Stimulated activated CD4-positive, alpha-beta T cell treated with anti-CD3 and anti-CD28 coated beads, Interleukin-15, amount 100 ng/mL, for 48 hours (primary cell): Measurements from ENCODE around the gene TUBA3D.
A peak's percentile ranks its signal among the peaks of the same experiment; 100 is the strongest.
"Not testable (repeated sequence)": the region's sequence is repeated elsewhere in the genome, so short reads cannot be mapped to it uniquely, and the experiment has no call there.

Experiments
- DNase-seq, 2 donors: peaks; one replicate each; pipeline ENCODE4 v3.0.0-alpha.2; 2020; ENCODE audit warnings: low read depth in 2 of 2

TUBA3D gene

DNA sequence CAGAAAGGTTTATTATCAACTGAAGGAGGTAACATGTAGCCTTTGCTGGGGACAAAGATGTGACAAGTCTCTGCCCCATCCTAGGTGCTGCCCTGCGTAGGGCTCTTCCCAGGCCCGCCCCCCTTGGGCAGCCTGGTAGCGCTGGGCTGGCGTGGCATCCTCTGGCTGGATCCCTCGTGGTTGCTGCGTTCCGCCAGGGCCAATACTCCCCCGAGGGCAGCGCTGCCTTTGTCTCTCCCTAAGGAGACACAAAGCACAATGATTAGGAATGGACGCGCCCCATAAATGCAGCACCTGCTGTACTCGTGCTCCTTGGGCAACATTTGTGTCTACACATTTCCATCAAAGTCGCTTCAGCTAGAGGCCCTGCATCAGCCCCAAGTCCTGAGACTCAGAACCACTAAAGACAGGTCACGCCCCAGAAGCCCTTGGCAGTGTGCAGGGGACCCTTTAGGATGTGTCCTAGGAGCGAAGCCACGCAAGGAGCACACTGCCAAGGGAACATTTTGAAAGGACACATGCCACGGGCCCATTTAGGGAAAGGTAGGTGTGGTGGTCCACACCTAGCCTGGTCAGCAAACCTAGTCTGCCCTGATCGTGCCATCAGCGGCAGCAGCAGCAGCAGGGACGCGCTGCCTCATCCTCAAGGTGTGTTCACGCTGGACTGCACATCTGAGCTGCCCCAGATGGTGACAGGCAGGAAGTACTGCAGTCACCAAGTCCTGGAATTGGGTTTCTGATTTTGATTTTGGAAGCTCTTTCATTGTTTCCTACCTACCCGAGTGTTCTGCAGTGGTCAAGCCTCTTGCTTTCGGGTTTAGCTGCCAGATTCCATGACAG, 8.3 kb downstream of the TUBA3D start:
- not testable (repeated sequence) for DNase-seq

DNA sequence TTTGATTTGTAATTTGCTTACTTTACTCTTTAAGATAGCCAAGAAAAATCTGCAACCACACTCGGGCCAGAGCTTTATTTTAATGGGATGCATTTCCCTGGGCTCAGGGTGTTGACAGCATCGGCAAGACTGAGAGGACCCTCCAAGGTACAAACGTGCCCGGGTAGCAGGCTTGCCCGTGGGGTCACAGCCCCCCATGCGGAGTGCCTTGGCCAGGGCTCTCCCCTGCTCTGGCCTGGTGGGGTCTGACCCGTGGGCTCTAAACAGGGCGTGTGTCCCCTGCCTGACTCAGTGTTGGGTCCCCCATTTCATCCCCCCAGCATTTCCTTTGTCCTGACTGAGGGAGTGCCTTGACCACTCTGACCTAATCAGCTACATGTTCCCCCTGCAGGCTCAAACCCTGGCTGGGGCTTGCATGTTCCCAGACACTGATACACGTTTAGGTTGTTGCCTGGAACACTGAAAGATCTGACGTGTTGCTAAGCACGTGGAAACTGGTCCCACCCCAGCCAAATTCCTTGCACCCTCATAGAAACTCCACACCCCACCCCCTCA, 9.1 kb downstream of the TUBA3D start:
- DNase-seq: not testable (repeated sequence)

DNA sequence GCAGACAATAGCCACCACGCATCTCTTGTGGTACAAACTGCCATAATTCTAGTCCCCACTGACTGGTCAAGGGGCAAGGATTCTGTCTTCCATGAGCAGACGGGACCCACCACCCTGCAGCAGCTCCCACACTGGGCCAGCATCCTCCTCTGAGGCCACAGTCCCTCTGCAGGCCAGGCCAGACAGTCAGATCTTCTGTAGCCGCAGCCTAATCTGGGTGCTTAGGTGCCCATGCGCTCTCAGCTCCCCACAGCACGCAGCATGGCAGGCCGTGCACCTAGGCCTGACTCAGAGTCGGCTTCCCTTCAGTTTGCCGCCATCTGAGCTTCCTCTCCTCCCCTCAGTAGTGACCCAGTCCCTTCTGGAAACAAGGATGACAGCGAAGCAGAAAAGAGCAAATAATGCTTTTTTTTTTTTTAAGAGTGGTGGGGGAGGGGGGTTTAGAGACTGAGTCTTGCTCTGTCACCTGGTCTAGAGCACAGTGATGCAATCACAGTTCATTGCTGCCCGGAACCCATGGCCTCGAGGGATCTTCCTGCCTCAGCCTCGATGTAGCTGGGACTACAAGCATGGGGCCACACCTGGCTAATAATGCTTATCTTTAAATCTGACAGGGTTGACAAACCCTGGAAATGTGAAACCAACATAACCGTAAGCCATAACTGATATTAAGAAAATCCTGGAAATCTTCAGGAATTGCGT, 10.4 kb downstream of the TUBA3D start:
- not testable (repeated sequence) for DNase-seq

DNA sequence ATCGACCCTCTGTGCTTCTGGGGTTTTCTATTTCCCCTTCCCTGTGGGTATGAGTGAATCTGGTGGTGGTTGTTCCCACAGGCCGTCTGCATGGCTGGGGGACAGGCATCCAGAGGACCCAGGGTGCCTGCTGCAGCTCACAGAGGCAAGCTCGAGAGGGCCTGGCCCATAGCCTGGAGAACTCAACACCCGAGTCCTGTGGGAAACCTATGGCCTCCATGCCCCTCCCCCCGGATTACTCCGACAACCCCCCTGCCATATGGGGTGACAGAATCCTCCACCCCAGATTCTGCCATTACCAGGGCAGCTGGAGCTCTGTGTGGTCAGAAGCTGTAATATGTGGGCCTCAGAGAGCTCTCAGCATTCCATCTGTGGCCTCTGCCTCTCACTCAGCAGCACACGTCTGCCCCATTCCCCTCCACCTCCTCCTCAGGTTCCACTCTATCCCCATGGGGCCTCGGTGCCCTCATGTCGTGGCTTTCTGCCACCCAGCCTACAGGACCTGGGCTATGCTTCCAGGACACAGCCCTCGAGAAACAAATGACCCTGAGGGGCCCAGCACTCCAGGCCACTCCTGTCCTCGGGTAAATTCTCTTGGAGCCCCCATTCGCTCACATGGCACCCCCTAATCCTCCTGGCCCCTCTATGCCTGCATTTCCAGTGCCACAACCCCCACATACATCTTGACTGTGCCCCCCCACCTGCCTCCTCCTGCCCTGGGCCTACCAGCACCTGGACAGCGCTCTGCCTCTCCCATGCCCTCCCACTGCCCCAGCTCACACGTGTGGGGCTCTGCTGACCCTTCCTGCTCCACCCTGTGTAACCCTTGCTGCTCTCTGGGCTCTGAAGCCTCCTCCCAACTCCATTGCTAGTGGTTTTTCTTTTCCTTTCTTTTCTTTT, 12.6 kb downstream of the TUBA3D start:
- DNase-seq: no peak

DNA sequence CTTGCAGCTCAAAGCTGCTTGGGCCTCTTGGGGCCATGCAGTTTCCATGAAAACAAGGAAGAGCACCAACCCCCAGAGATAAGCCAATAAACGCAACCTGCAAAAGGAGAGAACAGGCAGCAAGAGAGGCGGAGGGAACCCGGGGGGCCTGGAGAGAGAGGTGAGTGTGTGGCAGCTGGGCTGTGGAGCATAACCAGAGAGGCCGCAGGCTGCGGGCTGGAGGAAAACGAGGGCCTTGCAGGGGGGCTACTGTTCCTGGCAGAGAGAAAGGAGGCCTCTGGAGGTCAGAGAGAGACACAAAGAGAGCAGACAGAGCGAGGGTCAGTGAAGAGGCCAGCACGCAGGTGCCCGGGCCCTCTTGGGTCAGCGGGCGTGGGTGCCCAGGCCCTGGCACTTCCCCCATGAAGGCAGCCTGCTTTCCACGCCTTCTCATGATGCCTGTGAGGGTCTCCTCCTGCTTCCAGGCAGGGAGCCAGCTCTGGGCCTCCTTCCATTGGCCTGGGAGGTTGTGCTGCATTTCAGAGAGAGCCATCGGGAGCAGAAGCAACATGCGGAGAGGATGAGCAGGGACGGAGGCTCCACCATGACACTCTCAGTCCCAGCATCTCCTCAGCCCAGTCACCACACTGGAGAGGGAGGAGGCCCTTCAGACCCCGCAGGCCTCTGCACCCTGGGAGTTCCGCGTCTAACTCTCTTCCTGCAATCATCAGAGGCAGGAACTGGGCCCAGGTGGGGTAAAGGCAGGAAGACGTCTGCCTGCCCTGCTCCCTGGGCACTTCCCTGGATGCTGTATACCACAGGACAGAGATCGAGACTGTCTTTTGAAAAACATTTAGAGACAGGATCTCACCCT, 14.9 kb downstream of the TUBA3D start:
- not testable (repeated sequence) for DNase-seq

DNA sequence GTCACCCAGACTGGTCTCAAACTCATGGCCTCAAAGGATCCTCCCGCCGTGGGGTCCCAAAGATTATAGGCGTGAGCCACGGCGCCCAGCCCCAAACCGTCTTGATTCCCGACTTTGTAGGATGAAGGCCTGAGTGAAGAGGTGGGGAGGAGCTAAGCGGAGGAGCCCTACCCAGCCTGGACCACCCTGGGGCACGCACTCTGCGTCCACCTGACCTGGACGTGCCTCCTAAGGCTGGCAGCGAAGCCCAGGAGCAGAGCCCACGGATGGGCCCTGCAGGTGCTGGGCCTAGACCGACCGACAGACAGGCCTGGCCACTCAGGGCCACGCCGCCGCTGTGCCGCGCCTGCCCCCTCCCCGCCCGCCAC, 15.5 kb downstream of the TUBA3D start:
- not testable (repeated sequence) for DNase-seq

DNA sequence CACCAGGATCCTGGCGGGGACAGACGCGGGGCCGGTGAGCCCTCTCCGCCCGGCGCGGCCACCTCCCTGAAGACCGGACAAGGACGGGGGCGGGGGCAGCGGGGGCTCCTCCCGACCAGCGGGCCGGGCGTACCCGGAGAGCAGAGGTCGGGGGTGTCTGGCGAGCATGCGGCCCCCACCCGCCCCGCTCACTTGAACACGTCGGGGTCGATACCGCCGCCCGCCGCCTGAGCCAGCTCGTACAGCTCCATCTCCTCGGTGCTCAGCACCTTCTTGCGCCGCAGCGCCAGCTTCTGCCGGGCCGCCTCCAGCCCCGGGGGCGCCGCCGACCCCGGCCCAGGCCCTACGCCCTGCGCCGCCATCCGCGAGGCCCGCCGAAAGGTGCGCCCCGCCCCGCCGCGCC, 16.1 kb downstream of the TUBA3D start, which contains the start of gene MZT2A:
Gene MZT2A (minus strand): TSS at position 383 of the 403 bp plus-strand sequence. CDS start 21 bp downstream, at position 362.
- DNase-seq: not testable (repeated sequence)

DNA sequence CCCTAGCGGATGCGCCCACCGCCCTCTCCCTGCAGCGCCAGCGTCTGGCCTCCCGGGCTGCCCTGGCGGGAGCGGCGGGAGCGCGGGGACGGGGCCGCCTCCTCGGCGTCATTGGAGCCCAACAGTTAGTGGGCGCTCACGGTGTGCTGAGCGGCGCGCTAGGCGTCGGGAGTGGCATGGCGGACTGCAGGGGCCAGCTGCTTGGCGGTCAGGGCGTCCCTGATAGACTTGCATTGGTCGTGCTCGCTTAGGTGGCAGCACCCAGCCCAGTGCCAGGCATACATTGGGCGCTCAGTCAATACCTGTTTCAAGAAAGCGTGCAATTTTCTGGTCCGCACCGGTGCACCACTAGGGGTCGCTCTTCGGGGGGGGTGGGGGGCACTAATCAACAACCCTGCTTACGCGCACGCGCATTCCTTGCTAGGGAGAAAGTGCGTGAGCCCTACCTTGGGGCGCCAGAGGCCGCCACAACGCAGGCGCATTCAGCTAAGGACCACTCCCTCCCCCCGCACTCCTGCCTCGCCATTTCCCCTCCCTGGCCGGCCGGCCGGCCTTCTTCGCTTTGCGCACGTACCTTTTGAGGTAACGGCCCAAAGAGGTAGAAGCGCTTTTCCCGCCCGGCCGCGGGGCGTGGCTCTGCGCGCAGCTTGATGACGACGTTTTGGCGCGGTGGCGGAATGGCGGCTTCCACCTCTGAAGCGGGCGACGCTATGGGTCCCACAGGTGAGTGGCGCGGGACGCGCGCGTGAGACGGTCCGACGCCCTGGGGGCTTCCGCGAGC, 16.7 kb downstream of the TUBA3D start:
- DNase-seq: peak; percentile 89 to 91

DNA sequence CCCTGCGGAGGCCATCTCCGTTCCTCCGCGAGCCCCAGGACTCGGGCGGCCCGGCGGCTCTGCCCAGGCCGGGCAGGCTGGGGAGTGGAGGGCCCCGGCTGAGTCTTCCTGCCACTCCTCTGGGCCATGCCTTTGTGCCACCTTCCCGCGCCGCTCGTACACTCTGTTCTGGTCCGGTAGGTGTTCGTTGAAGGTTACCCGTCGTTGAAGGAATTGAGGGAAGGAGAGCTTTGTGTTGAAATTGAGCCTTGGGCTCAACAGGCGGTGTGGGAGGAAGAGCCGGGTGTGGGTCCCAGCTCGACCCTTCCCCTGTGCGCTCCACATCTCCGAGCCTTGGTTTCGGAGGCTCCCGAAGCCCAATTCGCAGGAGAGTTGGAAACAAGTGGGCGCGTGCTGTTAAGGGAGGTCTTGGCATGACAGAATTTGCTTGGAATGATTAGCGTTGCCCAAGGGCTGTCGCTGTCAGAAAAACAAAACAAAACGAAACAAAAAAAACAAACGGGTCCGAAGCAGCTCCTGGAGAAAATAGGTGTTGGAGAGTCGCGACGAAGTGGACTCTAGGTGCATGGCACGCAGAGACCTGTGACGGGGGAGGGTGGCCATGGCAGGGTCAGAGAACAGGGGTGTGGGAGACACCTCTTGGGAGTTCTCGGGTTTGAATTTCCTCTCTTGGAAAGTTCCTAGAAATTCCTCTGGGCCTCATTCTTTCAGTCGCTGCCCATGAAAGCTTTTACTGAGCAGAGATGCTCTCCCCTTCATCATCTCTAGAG, 17.5 kb downstream of the TUBA3D start:
- no peak for DNase-seq

DNA sequence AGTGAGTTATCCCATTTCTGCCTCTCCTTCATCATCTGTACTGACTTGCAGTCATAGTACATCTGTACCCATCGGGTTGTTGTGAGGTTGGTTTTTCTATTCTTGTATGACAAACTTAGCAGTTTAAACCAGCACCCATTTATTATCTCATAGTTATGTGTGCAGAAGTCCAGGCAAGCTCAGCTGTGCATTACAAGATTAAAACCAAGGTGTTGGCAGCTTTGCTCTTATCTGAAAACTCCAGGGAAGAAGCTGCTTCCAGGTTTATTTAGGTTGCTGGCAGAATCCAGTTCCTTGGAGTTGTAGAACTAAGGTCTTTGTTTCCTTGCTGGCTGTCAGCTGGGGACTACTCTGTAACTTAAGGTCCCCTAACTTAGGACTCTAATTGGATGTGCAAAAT, 19.6 kb downstream of the TUBA3D start:
- not testable (repeated sequence) for DNase-seq

DNA sequence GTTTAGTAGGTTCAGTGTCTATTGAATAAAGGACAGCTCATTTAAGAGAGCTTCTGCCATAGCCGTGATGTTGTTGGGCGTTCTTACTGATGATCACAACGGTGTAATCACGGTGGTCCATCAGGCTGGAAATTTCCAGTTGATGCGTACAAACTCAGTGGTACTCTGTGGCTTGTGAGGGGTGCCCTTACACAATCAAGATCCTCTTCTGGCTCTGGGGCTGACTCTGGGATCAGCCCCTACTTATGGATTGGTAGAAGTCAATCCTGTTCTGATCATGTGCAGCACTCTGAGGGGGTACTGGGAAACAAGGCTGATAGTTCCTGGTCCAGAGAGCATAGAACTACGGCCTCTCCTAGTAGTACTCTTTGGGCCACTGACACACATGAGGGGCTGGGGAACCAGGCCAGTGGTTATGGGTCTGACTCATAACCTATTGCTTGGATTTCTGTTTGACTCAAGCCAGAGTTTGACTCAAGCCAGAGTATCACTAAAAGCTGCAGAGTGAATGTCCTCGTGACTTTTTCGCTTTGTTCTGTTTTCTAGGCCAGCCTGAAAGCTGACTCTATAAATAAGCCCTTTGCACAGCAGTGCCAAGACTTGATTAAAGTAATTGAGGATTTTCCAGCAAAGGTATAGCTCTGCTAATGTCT, 22.5 kb downstream of the TUBA3D start:
- peak in 1 of 2 donors; percentile 14 for DNase-seq

DNA sequence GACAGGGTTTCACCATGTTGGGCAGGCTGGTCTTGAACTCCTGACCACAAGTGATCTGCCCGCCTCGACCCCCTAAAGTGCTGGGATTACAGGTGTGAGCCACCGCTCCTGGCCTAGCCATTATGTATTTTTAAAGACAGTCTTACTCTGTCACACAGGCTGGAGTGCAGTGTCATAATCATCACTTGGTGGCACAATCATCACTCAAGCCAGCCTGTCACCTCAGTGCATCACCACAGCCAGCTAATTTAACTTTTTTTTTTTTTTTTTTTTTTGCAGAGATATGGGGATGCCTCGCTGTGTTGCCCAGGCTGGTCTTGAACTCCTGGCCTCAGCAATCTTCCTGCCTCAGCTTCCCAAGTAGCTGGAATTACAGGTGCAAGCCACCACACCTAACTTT, 27.7 kb downstream of the TUBA3D start:
- not testable (repeated sequence) for DNase-seq

DNA sequence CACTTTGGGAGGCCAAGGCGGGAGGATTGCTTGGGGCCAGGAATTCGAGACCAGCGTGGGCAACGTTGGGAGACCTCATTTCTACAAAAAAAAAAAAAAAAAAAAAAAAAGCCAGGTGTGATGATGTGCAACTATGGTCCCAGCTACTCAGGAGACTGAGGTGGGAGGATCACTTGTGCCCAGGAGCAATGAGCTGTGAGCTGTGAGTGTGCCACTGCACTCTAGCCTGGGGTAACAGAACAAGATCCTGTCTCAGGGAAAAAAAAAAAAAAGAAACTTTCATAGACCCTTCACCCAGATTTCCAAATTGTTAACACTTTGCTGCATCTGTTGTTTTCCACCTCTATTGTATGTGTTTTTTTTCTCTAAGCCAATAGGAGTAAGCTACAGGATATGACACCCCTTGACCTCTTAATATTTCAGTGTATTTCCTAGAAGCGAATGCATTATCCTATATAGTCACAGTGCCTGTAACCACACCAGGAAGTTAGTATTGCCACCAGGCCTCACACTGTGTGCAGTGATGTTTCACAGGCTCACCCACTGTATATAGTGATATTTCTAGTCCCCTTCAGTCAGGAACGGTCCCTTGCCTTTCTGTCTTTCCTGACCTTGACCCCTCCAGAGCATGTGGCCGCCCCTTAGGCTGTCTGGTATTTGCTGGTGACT, 28.3 kb downstream of the TUBA3D start:
- DNase-seq: not testable (repeated sequence)

DNA sequence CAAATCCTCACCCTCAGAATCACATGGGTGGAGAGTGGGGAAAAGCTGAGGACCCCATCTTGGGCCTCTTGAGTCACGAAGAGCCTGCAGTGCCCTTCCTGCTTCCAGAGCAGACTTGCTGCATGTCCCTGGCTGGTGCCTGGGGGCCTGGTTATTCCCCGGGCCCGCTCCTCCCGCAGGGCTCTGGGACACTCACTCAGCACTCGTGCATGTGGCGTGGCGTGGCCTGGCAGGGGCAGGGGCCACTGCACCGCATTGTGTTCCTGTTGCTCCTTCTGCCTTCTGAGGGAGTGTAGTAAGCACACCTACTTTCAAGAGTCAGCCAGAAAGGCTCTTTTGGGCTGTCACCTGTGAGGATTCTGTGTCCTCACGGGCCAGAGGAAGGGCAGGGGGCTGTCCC, 33.7 kb downstream of the TUBA3D start:
- DNase-seq: no peak

DNA sequence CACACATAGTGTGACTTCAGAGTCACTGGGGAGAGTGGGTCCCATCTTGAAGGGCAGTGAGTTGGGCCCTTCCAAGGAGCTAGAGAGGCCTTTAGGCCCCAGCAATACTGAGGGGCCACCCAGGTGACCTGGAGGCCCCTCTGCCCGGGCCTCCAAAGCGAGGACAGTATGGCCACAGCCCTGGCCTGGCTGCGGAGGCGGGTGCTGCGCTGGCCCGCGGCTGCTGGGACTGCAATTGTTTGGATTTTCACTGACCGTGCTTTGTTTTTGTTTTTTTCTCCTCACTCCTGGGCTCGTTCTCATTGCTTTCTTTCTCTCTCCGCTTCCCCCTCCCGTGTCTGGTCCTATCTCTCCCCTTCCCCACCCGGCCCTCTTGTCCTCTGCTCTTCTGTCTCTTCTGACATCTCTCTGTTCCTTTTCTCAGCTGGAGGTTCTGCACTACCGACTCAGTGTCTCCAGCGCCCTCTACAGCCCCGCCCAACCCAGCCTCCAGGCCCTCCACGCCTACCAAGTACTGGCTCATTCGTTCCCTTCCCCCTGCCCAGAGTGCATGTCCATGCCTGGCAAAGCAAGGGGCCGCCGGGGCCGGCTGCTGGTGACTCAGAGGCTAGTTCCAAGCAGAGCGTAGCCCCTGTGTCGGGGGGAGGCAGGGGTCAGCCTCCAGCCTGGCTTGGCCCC, 35.5 kb downstream of the TUBA3D start:
- not testable (repeated sequence) for DNase-seq

DNA sequence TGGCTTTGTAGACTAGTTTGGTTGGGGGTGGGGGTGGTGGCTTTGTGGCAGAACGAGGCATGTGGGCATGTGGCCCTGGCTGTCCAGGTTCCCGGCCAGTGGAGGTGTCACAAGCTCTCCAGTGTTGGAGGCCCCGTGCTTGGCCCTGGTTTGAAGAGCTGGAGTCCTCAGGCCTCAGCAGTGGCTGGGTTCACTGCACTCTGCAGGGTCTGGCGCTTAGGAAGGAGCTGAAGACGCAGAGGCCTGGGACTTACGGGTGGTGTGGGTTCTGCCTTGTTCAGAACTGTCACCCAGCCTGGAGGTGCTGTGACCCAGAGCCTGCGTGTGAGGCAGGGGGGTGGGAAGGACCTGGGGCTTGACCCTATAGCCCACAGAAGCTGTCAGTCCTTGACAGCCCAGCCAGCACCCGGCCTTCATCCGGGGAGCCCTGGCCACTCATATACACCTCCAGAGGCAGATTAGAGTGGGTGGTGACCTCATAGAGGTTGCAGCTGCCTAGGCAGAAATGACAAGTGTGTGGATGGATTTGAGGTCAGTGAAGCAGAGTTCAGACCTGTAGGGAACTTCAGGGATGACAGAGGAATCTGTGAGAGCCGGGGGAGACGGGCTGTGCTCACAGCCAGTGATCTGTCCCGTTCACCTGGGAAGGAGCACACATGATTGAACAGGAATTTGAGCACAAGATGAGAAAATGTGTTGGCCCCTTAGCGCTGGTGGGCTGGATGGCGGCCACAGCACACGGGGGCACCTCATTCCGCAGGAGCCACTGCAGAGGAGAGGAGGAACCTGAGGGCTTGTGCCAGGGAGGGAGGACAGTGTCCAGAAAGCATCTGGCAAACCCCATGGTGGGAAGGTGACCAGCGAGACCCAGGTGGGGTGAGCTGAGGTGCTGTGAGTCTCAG, 36.3 kb downstream of the TUBA3D start:
- DNase-seq: not testable (repeated sequence)
